ENCODE data around the gene NEXN.

Gene NEXN

DNA sequence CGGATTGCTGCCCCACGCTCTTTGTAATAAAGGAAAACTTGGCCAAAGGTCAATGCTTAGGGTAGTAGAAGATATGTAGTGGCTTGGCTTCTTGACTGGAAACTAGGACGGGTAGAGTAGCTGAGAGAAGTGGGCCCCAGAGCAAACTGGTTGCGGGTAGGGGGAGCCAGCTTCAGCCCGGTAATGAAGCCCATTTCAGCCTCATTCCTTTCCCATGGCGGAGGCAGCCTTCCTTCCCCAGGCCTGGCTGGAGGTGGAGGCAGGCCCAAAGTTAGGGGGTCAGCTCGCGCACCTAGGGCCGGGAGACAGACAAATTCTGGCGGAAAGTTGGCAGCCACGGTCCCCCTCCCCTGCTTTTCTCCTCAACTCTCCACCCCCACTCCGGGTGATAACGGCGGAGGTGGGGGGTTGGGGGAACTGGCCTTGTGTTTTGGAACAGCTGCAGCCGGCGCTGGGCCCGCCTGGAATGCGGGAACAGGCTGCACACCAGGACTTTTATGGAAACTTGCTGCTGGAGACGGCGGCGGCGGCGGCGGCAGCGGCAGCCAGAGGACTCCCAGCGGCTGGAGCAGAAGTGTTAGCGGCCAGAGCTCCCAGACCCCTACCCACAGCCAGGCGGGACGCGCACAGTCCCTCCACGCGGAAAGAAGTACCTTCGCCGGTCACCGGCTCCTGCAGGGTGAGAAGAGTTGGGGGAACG, at the start of gene NEXN:
TSS of gene NEXN (plus strand) at position 544 of the 700 bp plus-strand sequence. CDS start 27,483 bp downstream, outside the sequence.
- DNase-seq = peak; percentile 13

DNA sequence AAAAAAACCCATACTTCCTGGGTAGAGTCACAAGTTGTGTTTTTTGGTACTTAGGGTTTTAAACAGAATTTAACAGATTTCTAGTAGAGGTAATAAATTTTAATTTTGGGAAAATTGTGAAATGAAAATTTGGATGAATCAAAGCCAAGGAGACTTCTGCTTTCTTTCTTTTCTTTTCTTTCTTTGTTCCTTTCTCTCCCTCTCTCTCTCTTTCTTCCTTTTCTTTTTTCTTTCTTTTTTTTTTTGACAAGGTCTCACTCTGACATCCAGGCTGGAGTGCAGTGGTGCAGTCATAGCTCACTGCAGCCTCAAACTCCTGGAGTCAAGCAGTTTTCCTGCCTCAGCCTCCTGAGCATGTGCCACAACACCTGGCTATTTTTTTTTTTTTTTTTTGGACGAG, 46.9 kb upstream of the NEXN start:
- DNase-seq = no peak

DNA sequence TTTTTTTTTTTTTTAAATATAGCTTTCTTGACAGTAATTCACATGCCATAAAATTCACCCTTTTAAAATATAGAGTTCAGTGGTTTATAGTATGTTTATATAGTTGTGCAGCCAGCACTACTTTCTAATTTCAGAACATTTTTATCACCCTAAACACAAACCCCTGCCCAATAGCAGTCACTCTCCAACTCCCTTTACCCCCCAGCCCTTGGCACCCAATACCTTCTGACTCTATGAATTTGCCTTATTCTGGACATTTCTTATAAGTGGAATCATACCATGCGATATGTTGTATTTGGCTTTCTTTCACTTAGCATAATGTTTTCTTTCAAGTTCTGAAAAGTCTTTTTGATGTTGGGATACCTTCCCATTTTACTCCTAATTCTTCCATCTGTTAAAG, 42.5 kb upstream of the NEXN start:
- no peak for DNase-seq

DNA sequence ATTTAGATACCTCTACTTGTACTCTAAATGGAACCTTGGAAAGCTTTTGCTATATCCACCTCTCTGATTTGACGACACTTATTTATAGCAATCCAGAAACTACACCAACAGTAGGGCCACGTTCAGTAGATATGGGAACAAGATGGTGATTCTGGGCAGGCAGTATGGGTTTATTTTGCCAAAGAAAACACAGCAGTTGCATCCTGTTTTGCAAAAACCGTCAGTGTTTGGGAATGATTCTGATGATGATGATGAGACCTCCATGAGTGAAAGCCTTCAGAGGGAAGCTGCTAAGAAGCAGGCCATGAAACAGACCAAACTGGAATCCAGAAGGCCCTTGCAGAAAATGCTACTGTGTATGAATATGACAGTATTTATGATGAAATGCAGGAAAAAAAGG, 41.5 kb upstream of the NEXN start:
- DNase-seq = no peak

DNA sequence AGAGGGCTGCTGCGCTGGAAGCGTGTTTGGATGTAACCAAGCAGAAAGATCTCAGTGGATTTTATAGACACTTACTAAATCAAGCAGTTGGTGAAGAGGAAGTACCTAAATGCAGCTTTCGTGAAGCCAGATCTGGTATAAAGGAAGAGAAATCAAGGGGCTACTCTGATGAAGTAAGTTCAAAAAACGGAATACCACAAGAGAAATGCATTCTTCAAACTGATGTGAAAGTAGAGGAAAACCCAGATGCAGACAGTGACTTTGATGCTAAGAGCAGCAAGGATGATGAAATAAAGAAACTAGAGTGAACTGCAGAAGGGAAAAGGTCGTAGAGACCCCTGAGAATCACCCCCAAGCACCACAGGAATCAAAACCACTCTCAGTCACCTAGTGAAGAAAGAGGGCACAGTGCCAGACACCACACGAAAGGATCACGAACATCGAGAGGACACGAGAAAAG, 40.8 kb upstream of the NEXN start:
- DNase-seq = no peak

DNA sequence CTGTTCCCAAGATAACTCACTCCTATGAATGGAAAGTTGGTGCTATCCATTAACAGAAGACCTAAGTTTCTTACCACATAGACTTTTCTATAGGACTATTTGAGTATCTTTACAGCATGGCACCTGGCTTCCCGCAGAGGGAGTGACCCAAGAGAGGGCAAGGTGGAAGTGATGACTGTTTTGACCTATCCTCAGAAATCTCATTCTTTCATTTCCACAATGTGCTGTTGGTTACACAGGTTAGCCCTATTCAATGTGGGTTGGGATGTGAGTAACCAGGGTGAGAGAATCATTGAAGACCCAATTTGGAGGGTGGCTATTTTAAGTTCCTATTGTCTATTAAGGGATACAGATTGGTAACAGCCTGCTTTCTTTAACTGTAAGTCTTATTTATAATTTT, 38.3 kb upstream of the NEXN start:
- no peak for DNase-seq

DNA sequence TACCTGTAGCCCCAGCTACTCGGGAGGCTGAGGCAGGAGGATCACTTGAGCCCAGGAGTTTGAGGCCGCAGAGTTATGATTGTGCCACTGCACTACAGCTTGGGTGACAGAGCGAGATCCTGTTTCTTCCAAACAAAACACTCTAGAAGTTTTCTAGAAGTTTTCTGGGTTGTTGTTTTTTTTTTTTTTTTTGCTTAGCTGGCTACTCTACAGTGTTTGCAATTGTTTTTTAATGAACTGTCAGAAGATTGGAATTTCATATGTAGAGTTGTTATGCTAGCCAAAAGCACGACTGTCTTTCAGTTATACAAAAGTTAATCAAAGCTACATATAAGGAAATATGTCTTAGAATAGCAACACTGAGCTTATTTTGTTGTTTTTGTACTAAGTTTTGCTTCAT, 30.9 kb upstream of the NEXN start:
- DNase-seq = no peak

DNA sequence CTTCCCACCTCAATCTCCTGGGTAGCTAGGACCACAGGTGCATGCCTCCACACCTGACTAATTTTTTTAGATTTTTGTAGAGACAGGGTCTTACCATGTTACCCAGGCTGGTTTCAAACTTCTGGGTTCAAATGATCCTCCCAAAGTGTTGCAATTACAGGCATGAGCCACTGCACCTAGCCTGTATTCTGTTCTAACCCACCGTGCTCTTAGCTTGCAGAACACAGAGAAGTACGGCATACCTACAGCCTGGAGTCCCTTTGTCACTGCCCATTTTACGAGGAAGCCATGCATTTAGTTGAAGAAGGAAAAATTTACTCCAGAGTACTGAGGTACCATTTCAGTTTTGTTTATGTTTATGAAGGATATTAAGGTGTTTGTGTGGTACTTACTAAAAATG, 29.7 kb upstream of the NEXN start:
- no peak for DNase-seq

DNA sequence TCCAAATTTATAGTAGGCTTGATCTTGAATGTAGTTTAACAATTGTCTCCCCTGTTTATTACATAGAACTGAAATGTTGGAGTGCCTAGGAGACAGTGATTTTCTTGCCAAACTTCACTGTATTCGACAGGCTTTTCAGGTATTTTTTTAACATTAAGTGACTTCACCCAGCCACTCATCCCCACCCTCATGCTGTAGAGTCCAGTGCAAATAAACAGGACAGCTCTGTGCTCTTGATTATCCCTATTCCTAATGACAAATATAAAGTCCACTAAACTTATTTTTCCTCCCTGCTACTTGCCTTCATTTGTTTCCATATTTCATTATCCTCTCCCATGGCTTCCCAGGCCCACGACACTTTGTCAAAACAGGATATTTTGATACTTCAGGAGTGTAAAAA, 29.2 kb upstream of the NEXN start:
- DNase-seq = no peak

DNA sequence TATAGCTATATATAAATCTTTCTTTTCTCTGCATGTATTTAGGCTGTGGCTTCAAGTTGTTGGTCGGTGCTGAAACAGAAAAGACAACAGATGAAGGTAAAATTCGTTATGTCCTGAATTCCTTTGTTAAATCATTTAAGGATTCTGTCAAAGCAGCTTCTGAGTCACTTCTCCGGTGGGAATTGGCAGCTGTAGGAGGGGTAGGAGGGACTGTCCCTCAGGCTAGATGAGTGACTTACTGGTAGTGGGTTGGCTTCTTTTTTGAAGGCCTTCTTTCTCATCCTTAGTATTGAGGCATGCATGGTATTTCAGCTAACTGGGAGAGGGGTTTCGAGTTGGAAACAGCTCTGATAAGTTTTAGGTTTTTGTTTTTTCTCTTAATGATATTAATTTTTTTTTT, 22.1 kb upstream of the NEXN start:
- no peak for DNase-seq

DNA sequence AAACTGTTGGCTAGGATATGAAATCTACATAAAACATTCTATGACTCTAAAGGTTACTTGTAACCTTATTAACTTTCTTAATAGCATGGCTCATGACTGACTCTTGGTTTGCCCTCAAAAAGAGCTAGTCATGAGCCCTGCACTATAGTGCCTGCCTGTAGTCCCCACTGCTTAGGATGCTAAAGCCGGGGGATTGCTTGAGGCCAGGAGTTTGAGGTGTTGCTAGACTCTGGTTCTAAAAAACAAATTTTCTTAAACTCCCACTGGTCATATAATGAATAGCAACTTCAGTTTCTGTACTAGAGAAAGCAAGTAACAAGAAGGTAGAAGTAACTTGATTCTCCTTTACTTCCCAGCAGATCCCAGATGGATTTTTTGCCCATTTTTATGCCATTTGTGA, 15.8 kb upstream of the NEXN start:
- no peak for DNase-seq

DNA sequence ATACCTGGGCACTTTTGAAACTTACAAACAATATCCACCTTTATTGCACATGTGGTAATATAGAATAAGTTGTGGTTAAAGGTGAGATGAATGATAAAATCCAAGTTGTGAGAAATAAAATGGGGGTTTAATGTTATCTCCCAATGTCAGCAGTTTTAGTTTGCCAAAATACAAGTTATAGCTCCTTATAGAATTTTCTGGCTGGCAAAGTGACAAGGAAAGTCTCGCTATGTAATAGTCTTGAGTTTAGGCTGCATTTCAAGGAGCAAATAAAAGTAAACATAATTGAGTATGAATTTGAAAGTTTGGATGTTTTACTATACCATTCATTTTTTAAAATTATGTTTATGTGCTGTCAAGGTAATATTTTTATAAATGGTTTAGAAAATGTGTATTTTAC, 15.0 kb upstream of the NEXN start:
- no peak for DNase-seq

DNA sequence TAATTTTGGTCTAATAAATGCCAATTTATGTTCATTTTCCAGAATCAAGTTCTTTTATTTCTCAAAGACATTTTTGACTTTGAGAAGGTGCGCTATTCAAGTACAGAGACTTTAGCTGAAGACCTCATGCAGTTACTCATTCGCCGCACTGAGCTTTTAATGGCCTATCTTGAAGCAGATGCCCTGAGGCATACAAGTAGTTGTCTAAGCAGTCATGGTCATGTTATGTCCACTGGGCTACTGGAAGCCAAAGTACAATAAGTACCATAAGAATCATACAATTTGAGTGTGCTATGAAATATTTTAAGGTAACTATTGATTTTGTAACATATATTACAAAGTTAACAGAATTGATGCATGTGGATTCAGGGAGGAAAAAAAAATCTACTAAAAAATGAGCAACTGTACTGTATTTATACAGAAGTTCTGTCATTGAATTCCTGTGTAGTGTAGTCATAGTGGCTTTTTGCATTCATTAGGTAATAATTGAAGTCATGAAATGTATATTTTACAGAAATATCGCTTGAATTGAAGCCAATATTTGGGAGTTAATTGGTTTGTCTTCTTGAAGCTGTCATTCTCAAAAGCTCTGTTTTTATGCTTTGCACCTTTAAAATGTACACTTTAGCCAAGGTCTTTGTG, 13.5 kb upstream of the NEXN start:
- peak; percentile 70 for DNase-seq

DNA sequence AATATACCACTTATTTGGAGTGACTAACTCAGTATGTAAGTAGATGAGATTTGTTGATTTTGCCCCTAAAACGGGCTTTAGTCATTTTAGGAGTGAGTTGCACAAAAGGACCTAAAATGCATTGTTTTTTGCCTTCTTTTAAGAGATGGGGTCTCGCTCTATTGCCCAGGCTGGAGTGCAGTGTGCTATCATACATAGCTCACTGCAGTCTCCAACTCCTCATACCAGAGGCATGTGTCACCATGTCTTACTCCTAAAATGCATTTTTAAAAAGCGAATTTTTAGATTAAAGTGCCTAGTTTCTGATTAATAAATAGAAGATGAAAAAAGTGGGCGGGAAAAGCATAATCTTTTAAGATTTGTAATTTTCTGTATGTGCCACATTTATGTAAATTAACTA, 11.5 kb upstream of the NEXN start:
- peak; percentile 18 for DNase-seq

DNA sequence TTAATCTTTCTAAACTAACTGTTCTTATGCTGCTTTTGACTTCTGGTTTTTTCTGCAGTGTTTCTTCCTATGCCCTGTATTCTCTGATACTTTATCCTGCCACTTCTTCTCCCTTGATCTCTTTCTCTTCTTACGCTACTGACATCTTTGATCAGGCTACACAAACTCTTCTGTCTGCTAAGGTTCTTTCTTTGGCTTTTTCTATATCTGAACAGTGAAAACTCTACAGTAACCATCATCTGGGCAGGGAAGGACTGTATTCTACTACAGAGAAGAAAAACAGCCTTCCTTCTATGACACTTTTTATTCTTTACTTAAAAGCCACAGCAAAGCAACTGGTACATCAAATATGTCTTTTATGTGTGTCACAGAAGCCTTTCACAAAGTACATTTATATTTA, 7.4 kb upstream of the NEXN start:
- no peak for DNase-seq

DNA sequence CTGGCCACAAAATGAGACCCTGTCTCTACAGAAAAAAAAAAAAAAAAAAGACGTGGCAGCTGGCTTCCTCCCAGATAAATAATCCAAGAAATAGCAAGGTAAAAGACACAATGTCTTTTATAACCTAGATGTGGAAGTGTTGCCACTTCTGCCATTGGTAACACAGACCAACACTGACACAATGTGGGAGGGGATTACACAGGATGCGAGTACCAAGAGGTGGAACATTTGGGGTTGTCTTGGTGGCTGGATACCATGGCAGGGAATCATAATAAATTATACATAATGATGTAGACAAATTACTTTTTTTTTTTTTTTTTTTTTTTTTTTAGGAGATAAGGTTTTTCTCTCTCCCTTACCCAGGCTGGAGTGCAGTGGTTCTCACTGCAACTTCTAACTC, 6.0 kb upstream of the NEXN start:
- DNase-seq = no peak

DNA sequence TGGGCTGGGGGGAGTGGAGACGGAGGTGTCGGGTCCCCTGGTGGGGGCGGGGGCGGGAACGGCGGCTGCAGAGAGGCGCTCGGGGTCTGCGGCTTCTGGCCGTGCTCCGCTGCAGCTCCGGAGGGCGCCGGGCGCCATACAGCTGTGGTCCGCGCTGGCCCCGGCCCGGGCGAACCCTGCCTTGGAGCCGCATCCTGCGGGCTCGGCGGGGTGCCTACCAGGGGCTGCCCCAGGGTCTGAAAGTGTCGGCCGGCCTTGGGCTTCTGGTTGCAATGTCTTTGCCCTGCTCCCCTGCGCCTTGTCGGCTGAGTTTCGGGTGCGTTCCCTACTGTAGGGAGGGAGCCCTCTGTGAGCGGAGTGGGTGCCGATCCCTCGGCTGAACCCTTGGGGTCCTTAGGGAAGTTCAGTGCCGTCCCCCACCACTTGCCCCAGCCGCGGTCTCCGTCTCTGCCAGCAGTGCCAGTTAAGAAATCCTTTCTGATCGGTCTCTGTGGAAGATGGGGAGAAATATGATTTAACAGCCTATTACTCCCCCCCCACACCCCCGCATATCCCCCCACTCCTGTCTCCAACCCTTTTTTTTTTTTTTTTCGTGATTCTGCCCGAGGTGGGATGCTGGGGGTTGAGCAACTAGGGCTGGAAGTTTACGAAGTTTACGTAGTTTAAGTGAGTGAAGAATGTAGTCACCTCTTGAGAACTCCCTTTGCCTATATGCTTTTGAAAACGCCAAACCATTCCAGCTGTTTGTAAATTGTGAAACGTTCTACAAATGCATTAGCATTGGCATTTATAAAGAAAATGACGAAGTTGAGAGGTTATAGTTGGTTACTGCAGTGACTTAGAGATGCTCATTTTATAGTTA, 588 bp downstream of the NEXN start:
- DNase-seq = peak; percentile 37

DNA sequence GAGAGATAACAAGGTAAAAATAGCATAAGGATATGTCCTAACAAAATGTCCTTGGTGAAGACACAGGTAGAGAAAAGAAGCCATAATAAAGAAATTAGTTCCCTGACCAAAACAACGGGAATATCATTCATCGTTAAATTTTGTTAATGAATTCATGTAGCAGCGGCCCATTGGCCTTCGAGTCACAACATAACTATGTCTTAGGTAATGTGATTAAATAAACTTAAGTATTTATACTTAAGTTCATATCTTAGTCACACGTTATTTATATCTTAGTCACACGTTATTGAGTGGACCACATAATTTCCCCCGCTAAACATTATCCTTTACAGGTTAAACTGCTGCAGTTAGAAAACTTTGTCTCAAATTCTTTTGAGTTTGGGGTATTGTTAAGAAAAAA, 1.2 kb downstream of the NEXN start:
- peak; percentile 61 for DNase-seq

DNA sequence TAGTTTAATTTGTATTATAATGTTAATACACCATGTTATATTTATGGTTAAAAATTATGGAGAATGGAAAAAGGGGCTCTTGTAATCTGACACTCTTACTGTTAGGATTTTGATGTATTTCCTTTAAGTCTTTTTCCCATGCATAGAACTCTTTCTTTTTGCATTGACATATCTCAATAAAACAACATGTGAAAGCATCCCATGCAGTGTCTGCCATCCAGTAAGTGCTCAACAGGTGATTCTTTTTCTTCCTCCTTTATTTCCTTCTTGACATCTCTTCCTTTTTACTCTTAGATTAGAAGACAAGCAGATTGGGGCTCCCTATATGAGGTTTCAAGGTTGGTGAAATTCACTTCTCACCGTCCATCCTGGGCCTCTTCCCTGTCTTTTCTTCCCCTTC, 2.8 kb downstream of the NEXN start:
- DNase-seq = no peak

DNA sequence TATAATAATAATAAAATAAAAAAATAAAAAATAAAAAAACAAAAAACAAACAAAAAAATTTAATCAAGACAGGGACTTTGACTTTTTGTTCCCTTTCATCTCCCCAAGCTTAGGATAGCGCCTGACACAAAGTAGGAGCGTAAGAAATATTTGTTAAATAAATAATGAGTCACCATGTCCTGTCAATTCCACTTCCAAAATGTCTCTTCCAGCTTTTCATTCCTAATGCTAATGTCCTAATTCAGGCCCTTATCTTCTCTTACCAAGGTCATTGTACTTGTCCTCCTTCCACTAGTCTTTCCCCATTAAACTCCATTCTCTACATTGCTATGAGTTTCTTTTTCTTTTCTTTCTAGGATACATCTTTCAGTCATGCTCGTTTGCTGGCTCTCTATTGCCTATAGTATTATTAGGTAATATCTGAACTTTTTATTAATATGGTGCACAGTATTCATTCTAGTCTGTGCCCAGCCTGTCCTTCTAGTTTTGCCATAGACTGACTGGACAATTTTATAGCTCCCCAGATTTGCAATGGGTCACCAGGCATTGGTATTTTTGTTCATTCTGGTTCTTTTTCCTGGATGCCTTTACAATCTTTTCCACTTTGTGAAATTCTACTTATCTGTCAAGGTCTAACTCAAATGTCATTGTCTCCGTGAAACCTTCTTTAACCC, 11.4 kb downstream of the NEXN start:
- no peak for DNase-seq

DNA sequence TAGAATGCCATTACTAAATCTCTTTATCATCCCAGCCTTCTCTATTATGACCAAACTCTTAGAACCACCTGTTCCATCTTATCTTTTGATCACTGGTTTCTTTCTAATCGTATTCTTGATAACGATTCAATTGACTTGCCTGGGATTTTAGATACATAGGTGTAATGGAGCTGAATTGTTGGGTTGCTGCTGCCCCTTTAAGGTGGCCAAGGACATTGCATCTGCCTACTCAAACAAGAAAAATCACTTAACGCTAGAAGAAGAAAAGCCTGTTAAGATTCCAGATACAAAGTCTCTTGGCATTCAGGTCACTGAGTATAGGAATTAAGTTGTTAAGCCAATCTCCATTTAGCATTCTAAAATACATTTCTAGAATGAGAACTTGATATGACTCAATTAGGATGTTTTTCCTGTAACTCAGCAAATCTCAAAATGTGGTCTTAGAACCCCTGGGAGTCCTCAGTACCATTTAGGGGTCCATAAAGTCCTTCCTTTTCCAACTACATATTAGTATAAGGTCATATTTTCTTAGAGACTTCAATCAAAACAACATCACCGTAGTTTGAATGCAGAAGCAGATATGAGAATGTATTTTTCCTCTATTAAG, 12.4 kb downstream of the NEXN start:
- no peak for DNase-seq

DNA sequence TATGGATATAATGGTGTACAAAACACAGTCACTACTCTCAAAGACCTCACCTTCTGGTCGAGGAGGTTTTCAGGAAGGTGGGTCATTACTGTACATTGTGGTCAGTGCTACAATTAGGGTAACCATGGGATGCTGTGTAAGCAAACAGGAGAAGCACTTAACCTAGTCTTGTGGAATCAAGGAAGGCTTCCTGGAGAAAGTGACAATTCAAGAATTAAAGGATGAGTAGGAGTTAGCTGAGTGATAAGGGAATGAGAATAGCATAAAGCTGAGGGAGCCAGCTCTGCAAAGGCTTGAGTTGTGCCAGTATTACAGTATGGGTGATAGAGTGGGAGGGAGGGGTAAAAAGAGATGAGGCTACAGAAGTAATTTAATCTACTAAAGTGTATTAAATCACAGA, 17.2 kb downstream of the NEXN start:
- DNase-seq = no peak

DNA sequence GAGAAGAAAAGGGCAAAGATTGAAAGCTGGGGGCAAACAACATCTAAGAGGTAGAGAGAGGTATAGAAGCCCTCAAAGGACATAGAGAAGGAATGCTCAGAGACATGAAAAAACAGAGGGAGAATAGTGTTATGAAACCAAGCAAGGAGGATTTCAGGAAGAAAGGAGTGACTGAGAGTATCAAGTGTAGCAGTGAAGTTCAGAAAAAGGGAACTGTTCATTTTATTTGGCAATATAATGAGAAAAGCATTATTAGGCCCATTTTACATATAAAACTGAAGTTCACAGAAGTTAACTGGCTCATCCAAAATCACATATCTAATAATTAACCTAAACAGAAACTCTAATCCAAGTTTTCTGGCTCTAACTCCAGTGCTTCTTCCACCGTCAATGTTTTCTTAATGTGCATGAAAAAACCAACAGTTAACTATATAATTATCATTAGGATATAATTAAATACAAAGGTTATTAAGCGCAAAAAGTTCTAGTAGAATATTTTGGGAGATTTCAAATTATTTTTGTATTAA, 17.7 kb downstream of the NEXN start:
- DNase-seq = no peak

Data from NCI-H226 (cell line).